HPDE6-E6E7 (cell line): ENCODE data around the gene DHDH.

Source experiments
- DNase-seq: peaks from one replicate; pipeline ENCODE4 v3.0.0; 2011; ENCODE audit warnings: missing footprints; ENCODE audit errors: extremely low spot score

Gene DHDH

DNA sequence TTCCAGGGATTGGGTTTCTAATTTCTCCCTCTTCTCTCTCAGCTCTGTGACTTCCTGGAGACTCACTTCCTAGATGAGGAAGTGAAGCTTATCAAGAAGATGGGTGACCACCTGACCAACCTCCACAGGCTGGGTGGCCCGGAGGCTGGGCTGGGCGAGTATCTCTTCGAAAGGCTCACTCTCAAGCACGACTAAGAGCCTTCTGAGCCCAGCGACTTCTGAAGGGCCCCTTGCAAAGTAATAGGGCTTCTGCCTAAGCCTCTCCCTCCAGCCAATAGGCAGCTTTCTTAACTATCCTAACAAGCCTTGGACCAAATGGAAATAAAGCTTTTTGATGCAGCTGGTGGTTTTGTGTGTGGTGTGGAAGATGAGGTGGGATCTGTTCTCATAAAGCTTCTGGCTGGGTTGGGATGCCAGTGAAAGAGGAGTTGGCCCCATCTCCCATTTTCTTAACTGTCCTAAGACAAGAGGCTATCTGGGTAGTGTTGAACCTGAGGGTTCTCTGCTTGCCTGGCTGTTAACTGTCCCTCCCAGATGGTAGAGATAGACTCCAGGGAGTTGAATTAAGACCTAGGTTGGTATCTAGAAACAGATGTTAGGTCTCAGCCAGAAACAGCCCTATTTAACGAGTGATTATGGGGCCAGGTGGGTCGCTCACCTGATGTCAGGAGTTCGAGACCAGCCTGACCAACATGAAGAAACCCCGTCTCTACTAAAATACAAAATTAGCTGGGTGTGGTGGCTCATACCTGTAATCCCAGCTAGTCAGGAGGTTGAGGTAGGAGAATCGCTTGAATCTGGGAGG is 33.2 kb downstream of the DHDH start:
- no peak for DNase-seq

DNA sequence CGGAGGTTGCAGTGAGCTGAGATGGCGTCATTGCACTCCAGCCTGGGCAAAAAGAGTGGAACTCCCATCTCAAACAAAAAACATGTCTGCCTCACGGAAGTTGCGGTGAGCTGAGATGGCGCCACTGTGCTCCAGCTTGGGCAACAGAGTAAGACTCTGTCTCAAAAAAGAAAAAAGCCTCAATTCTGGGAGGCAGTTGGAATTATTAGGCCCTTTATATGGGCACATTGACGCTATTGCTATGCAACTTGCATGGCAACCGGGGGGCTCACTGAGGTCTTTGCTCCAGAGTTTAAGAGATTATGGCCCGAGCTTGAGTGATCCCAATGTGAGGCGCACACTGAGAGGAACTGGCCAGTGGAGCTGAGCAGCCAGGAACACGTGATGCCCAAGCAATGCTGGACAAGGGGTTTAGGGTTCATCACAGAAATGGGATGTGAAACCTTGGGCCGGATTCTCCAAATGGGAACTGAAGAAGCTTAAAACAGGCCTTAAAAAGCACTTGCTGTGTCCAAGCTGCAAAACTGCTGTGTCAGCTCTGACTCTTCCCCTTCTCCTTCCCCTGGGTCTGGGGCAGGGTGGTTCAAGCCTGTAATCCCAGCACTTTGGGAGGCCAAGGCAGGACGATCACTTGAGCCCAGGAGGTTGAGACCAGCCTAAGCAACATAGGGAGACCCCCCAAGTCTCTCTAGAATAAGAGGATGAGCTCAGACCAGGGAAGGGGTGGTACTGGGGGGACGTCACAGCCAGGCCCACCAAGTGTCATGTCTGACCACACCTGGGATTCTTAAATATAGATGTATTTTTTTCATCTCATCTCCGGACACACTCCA is 34.1 kb downstream of the DHDH start:
- DNase-seq, result no peak

DNA sequence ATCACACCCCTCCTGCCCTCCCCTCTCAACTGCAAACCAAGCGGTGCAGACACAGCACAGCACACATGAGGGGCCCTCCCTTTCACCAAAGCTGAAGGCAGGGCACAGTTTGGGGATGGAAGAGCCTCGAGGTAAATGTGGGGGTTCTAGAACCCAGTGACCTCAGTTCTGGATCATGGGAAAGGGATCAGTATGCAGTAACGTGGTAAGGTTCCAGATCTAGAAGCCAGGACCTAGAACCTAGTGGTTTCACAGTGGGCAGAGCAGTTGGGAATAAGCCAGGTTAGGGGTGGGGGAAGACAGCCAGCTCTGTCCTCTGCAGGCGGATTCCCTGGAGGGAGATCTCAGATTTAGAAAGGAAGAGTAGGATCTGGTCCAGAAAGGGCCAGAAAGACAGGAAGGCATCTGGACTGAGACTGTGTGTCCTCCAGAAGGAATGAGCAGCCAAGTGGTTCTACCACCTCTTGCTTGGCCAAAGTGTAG is 34.7 kb downstream of the DHDH start:
- no peak for DNase-seq

DNA sequence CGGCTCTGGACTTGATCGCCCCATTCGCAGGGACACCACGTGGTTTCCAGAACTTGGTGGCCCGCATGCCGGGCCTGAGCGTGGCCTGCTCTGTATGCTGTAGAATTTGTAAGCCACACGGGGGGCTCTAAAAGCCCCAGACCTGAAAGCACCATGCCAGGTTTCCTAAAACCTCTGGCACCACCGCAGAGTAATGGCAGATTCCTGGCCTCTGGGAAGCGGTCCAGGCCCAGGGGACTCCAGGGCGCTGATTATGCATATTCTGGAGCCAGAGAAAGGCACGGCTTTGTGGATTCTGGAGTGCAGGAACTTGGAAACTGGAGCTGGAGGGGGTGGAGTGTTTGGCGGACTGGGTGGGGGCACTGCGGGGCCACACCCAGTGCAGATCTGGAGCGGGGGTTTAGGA is 35.3 kb downstream of the DHDH start:
- DNase-seq, result no peak

DNA sequence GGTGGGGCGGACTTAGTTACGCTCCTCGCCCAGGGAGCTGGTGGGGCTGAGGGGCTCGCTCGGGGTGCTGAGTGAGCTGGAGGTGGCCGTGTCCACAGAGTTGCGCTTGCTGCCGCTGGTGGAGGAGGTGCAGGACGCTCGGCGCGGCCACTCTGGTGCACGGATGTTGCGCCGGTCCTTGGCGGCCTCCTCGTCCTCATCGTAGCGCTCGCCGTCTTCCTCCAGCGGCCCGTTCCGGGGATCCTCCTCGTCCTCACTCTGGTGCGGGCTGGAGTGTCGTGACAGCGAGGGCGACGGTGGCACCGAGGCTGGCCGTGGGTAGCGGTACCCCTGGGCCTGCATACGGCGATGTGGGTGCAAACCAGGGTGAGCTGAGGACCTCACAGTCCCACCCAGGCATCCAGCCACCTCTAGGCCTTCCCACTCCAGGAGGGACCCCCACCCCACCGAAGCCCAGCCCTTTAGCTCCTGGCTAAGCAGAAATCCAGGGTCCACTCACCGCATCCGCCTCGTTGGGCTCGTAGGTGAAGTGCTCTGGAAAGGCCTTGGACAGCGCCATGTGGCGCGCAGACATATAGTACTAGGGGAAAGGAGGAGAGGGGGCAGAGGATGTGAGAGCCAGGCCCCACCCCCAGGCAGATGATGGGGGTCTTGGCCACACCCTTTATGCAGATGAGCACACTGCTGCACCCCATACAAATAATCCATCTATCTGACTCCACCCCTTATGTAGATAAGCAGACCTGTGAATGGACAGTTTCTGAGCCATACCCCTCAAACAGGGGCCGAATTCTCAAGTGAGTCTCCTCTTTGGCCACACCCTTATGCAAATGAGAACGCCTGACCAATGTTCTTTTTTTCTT is 36.0 kb downstream of the DHDH start:
- no peak for DNase-seq

DNA sequence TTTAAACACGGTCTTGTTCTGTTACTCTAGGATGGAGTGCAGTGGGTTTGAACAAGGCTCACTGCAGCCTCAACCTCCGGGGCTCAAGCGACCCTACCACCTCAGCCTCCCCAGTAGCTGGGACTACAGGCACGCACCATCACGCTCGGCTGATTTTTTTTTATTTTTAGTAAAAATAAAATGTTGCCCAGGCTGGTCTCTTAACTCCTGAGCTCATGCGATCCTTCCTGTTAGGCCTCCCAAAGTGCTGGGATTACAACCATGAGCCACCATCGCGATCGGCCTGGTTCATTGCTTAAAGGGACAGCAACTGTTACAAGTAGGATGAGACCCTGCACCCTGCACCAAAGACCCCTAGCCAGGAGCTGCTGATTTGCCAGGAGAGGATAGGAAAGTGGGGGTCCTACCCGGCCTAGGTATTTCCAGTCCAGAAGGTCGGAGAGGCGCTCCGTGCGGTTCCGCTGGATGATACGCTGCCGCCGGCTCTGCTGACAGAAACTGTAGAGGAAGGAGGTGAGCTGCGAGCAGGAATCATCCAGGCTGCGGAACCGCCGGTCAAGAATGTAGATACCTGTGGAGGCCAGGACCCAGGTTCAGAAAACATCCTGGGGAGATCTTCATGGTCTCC is 36.8 kb downstream of the DHDH start:
- no peak for DNase-seq

DNA sequence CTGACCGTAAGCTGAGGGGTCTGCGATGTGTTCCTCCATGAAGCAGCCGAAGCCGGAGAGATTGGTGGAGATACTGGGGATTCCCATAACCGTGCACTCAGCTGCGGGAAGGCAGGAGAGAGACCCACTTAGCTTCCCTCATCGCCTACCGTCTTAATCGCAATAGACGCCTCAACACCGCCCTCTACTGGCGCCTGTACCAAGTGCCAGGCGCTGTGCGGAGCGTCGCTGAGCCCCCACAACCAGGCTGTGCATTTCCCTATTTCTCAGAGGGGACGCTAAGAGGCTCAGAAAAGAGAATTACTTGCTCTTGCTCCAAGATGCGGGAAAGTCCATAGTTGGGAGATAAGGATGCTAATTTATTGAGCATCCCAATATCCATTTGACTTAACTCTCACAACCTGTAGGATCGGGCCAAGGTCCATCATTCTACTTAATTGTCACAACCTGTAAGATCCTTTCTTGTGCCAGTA is 37.5 kb downstream of the DHDH start:
- DNase-seq, result no peak

DNA sequence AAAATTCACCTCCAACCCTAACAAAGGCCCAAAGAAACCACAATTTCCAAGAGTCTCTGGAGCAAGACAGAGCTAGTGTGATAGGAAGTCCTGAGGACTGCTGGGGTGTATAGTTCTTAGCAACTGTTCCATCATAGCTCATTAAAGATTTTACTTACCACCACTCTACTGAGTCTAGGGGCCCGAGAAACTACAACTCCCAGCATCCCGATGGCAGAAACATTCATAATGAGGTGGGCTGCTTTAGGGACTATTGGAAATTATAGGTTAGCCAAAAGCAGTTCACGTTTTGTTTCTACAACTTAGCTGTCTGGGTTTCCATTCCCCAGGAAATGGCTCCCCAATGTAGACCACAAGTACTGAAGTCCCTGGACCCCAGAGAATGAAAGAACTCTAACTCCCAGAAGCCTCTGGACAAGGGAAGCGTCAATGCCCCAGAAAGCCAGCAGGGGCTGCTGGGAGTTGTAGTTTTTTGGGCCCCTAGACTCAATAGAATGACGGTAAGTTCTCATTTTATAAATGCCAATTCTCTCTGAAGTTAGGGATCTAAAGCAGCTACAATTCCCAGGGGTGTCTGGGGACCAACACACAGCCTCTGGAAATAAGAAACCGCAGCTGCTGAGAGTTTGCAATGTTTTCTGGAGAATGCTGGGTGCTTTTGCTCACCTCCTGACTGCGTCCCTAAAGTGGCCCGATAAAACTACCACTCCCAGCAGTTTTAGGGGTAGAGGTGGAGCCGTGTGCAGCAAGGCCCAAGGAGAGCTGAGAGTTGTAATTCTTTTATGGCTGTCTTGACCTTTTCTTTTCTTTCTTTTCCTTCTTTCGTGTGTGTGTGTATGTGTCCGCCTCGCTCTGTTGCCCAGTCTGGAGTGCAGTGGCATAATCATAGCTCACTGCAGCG is 42.7 kb downstream of the DHDH start:
- no peak for DNase-seq

DNA sequence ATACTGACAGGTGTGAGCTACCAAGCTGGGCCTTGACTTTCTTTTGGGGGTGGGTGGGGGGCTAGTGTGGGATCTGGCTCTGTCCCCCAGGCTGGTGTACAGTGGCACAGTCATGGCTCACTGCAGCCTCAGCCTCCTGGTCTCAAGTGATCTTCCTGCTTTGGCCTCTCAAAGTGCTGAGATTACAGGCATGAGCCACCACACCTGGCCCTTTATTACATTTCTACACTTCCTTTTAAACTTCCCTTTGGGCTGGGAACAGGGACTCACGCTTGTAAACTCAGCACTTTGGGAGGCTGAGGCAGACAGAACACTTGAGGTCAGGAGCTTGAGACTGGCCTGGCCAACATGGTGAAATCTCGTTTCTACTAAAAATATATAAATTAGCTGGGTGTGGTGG is 43.6 kb downstream of the DHDH start:
- no peak for DNase-seq

DNA sequence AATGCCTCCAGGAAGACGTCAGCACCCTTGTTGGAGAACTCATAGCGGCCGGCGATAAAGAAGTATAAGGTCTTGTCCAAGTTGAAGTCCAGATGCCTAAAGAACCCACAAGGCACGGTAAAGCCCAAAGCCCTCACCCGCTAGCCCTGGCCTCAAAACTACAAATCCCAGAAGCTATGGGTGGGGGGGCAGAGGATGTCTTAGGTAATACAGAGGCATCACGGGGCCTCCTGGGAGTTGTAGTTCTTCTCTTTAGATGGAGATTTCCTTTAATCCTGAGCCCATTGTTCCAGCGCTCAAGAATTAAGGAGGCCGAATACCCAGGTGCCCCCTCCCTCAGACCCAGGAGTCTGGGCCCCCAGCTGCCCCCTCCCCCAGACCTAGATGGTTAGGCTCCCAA is 48.8 kb downstream of the DHDH start:
- DNase-seq, result no peak

DNA sequence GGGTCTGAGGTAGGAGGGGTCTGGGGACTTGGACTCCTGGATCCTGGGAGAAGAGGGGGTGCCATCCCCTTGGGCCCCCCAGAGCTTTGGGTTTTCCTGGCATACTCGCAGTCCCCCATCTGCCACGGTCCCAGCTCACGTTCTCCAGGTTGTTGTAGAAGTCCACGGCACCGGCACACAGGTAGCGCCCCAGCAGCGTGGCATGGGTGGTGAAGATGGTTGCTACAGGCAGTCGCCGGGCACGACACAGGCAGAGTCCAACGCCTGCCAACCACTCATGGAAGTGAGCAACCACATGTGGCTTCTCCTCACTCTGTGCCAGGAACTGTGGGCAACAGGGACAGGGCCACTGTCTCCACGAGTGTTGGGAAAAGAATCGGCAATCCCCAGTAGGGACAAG is 52.2 kb downstream of the DHDH start:
- no peak for DNase-seq

DNA sequence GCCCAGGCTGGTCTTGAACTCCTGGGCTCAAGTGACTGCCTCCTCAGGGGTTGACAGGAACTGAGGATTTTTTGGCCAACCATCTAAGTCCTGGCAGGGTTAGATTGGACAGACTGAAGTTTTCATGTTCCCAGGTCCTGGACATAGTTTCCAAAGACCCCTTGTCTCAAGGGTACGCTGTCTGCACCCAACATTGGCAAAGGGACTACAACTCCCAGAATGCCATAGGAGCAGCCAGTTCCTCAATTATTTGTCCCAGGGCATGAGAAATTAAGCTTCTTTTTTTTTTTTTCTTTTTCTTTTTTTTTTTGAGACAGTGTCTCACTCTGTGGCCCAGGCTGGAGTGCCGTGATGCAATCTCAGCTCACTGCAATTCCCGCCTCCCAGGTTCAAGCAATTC is 52.7 kb downstream of the DHDH start:
- no peak for DNase-seq

DNA sequence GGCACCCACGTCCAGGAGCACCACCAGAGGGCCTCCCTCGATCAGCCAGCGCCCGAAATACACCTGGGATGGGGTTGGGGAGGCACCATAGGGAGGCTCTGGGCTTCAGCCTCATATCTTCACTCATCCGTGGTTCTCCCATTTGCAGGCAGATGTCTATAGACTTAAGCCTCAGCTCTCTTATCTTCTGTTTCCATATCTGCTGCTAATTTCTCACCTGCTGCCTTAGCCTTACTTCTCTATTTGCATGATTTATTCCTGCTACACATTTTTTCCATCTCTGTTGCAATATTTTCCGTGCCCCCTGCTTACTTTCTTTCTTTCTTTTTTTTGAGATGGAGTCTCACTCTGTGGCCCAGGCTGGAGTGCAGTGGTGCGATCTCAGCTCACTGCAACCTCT is 53.8 kb downstream of the DHDH start:
- no peak for DNase-seq

DNA sequence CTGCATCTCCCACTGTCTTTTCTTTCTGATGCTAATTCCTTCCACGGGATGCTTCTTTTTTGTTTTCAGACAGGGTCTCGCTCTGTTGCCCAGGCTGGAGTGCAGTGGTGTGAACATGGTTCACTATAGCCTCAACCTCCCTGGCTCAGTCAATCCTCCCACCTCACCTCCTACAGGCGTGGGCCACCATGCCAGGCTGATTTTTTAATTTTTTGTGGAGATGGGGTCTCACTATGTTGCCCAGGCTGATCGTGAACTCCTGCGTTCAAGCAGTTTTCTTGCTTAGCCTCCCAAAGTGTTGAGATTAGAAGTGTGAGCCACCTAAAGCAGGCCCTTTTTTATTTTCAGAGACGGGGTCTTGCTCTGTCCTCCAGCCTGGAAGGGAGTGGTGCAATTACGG is 54.8 kb downstream of the DHDH start:
- no peak for DNase-seq

DNA sequence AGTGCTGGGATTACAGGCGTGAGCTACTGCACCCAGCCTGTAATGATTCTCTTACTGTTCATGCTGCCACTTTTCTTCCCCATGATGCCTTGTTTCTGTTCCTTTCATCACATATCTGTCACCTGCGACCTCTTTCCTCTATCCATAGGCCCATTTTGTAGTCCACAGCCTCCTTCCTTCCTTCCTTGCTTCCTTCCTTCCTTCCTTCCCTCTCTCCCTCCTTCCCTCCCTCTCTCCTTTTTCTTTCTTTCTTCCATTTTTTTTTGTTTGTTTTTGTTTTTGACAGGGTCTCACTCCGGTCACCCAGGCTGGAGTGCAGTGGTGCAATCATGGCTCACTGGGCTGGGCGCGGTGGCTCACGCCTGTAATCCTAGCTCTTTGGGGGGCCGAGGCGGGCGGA is 55.4 kb downstream of the DHDH start:
- no peak for DNase-seq

DNA sequence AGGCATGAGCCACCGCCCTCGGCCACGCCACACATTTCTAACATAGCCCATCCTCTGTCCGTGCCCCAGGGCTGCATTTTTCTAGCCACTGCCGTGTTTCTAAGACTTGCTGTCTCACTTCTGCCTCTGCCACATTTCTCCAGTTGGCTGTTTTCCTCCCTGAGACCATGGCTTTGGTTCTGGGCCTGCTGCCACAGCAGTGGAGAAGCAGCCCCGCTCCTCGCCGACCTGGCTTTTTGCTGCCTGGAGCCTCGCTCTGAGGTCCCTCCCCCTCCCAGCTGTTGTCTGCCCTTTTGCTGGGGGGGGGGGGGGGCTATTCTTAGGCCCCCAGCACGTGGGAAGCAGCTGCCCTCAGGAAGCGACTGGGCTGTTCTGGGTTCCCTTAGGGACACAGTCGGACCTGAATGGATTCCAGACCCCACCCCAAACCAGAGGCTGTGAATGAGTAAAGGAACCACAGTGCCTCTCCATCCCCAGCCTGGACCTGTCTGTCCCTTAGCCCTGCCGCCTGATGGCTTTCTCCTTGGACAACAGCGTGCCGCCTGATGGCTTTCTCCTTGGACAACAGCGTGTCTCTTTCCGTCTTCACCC is 56.3 kb downstream of the DHDH start:
- DNase-seq, result no peak

DNA sequence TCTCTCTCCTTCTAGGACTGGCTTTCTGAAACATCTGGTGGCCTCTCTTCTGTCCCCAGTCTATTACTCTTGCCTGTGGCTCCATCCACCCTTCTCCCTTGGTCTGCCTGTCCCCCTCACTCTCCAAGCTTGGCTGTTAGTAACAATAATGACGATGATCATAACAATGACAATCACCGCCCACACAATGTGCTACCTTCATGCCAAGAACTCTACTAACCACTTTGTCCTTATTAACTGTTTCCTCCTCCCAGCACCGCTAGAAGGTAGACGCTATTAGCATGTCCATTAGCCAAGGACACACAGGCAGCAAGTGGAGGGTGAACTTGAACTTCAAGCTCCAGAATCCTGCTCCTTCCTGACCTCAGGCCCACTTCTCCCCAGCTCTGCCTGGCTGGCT is 56.9 kb downstream of the DHDH start:
- no peak for DNase-seq

DNA sequence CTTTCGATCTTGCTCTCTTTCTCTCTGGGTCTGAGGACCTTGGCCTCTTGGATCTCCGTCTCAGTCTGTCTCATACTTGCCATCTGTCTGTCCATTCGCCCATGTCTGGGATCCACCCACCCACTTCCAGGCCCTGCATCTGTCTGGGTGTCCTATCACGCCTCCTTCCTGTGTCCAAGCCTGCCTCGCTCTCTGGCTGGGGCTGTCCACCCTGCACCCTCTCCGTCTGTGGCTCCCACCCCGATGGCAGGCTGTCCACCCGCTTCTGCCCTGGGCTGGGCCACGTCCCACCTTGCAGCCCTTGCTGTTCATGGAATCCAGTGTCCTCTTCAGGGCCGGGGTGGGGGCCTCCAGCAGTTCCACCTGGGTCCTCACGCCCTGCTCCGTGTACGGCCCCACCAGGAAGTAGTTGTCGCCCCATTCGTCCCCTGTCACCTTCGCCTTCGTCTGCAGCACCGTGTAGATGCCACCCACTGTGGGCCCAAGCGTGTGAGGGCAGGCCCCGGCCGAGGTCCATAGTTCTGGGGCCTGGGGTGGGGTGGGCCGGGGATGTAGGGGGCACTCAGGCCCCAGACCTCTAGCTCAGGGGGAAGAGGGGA is 57.6 kb downstream of the DHDH start:
- DNase-seq, result no peak

DNA sequence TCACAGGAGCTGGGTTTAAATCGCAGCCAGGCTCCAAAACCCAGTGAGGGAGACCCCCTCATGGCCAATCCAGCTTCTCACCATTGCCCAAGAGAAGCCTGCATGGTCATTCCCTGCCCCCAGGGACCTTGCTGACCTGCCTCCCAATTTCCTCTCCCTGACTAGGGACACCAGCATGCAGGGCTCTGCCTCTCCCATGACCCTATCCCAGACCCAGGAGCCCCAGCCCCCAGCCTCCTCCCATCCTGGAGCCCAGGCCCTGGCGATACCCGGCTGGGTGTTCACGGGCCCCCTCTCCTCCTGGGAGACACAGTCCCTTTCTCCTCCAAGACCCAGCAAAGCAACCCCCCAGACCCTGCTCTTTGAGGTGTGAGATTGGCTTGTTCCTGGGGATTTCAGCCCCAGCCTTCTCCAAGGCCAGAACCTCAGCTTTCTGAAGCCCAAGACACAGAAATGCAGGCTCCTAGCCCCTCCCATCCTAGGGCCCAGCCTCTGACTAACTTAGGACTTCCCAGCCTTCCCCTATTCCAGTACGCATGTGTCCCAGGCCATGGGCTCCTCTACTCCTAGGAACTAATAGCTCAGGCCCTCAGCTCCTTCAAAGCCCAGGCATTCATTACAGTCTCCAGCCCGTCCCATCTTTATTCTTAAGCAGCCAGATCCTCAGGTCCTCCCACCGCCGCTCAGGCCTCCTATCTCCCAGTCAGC is 58.5 kb downstream of the DHDH start:
- peak; percentile 85 for DNase-seq
